PC-9 (cell line): ENCODE data around the gene LDHD. TPM values are rescaled to one million over a fixed set of nuclear protein-coding genes. Genes with fewer than 3 reads are reported as not detected.

Source experiments
- BruUV-seq: library from RNA; stranded (reverse); fragments of 400-500 nt; replicated peaks from 2 replicates; lab custom pipeline; 2021; lab: Mats Ljungman, UMichigan
- CTCF ChIA-PET: fragments of 300-600 bp; sonication (Branson Sonifier 250); formaldehyde crosslinking; loops from one replicate; lab custom pipeline; 2022; ENCODE audit warnings: antibody characterized with exemption; lab: Charles Lee
- POLR2A ChIA-PET: fragments of 300-600 bp; sonication (Branson Sonifier 250); formaldehyde crosslinking; loops from one replicate; lab custom pipeline; 2022; ENCODE audit warnings: antibody characterized with exemption; ENCODE audit not compliant: unreplicated experiment; lab: Charles Lee
- DNase-seq, 2 experiments: peaks; one replicate each; pipeline versions ENCODE4 v3.0.0 to v3.0.0-alpha.2; 2015 to 2022; ENCODE audit warnings: mixed read lengths in 1 of 2
- H2AFZ ChIP-seq: fragments of 200-600 bp; sonication (generic); 2 replicates; pipeline ENCODE4 v1.8.1; 2017; ENCODE audit warnings: antibody characterized with exemption
- H3F3A ChIP-seq: fragments of 200-600 bp; sonication (generic); 2 replicates; pipeline ENCODE4 v1.8.1; 2017; ENCODE audit warnings: antibody characterized with exemption, mild to moderate bottlenecking, low read depth; ENCODE audit not compliant: insufficient read depth
- H3K27ac ChIP-seq: fragments of 200-600 bp; sonication (generic); 2 replicates; pipeline ENCODE4 v1.6.1; 2016; ENCODE audit warnings: mixed run types
- H3K27me3 ChIP-seq: fragments of 200-600 bp; sonication (generic); 2 replicates; pipeline ENCODE4 v1.6.1; 2016; ENCODE audit warnings: low read depth, mixed run types; ENCODE audit not compliant: insufficient read depth
- H3K36me3 ChIP-seq: fragments of 200-600 bp; sonication (generic); 2 replicates; pipeline ENCODE4 v1.6.1; 2016; ENCODE audit warnings: low read depth, mixed run types
- H3K4me1 ChIP-seq: fragments of 200-600 bp; sonication (generic); replicated peaks from 2 replicates; pipeline ENCODE4 v1.6.1; 2016; ENCODE audit warnings: mixed run types; ENCODE audit not compliant: insufficient read depth
- H3K4me2 ChIP-seq: fragments of 200-600 bp; sonication (generic); 2 replicates; pipeline ENCODE4 v1.6.1; 2017; ENCODE audit warnings: mixed run types
- H3K4me3 ChIP-seq: fragments of 200-600 bp; sonication (generic); 2 replicates; pipeline ENCODE4 v1.6.1; 2016; ENCODE audit warnings: mixed run types
- H3K79me2 ChIP-seq: fragments of 200-600 bp; sonication (generic); 2 replicates; pipeline ENCODE4 v1.6.1; 2017; ENCODE audit warnings: low read depth, mixed run types
- H3K9me2 ChIP-seq: fragments of 200-600 bp; sonication (generic); 2 replicates; pipeline ENCODE4 v1.8.1; 2017; ENCODE audit warnings: mild to moderate bottlenecking; ENCODE audit not compliant: insufficient read depth
- H3K9me3 ChIP-seq: fragments of 200-600 bp; sonication (generic); 2 replicates; pipeline ENCODE4 v1.8.1; 2016; ENCODE audit warnings: low read depth; ENCODE audit not compliant: insufficient read depth
- H4K20me1 ChIP-seq: fragments of 200-600 bp; sonication (generic); 2 replicates; pipeline ENCODE4 v1.8.1; 2017; ENCODE audit not compliant: insufficient read depth
- CTCF ChIP-seq: fragments of 200-600 bp; sonication (generic); conservative IDR thresholded peaks from 2 replicates; pipeline ENCODE4 v1.6.1; 2017; ENCODE audit warnings: mixed run types, antibody characterized with exemption, mild to moderate bottlenecking, moderate library complexity
- EZH2 ChIP-seq: fragments of 200-600 bp; sonication (generic); IDR thresholded peaks from 2 replicates; pipeline ENCODE4 v1.8.0; 2017; ENCODE audit warnings: antibody characterized with exemption, low read depth
- intact Hi-C: fragments of 100-400 bp; cut with micrococcal nuclease; formaldehyde crosslinking; loops from one replicate; pipeline ENCODE4 v1.10.0; 2022; ENCODE audit not compliant: unreplicated experiment
- total RNA-seq: library from RNA; stranded (reverse); gene quantifications from 2 replicates; pipeline ENCODE4 v1.2.3, GENCODE V29; 2021

The LDHD gene
- total RNA-seq, 1 experiment from 2014 or later, result 1.3 TPM

GRCh38 chr16:75065521-75066149, 50.9 kb downstream of the LDHD start:
- no peaks in the 10 kb centered on the region for H4K20me1 ChIP-seq
- no peaks in the 10 kb centered on the region; the same call in 1 of the 2 replicates for H3K9me2 ChIP-seq
- ChIA-PET CTCF (interaction anchor here (1.7 kb wide), 1 partner anchor 31 kb away, joined by 6 read pairs; no protein-coding TSS in a partner anchor), POLR2A (interaction anchor here (0.6 to 1.0 kb wide), 5 partner anchors 20 to 81 kb away, joined by 3 to 27 read pairs (median 6); partner anchors contain the start of gene WDR59)
- no peak overlapping the region for H2AFZ ChIP-seq
- no peaks in the 10 kb centered on the region for H3K36me3 ChIP-seq
- peaks cover 80% of the 10 kb centered on the region for H3K4me1 ChIP-seq
- TF ChIP-seq EZH2 (no peak), CTCF (no peak)
- DNase-seq, result peak; percentile 37 to 94
- peak overlapping the region; percentile 86 for H3K27ac ChIP-seq
- peak overlapping the region; percentile 94 for H3K4me2 ChIP-seq
- intact Hi-C loops, result loop anchor here (1.0 to 2.0 kb wide), 3 partner anchors 21 to 44 kb away; no protein-coding TSS in a partner anchor
- peaks cover 95% of the 10 kb centered on the region for H3K79me2 ChIP-seq
- H3K9me3 ChIP-seq, result no peaks in the 10 kb centered on the region
- peaks cover 53% of the 10 kb centered on the region for H3F3A ChIP-seq
- no TSS peak for BruUV-seq
- H3K27me3 ChIP-seq, result no peaks in the 10 kb centered on the region
- peak overlapping the region; percentile 52 for H3K4me3 ChIP-seq

GRCh38 chr16:75065149-75065505, 51.5 kb downstream of the LDHD start:
- H3K9me3 ChIP-seq, result no peaks in the 10 kb centered on the region
- H3F3A ChIP-seq, result peaks cover 53% of the 10 kb centered on the region
- H4K20me1 ChIP-seq, result no peaks in the 10 kb centered on the region
- H3K79me2 ChIP-seq, result peaks cover 95% of the 10 kb centered on the region
- BruUV-seq, result no TSS peak
- DNase-seq, result no peak
- H3K27ac ChIP-seq, result peak overlapping the region; percentile 86
- no peak overlapping the region for H2AFZ ChIP-seq
- peaks cover 75% of the 10 kb centered on the region for H3K4me1 ChIP-seq
- H3K36me3 ChIP-seq, result no peaks in the 10 kb centered on the region
- H3K9me2 ChIP-seq, result no peaks in the 10 kb centered on the region; the same call in 1 of the 2 replicates
- no peaks in the 10 kb centered on the region for H3K27me3 ChIP-seq
- peak overlapping the region; percentile 52 for H3K4me3 ChIP-seq
- TF ChIP-seq CTCF, result no peak
- no peak for TF ChIP-seq EZH2
- peak overlapping the region; percentile 94 for H3K4me2 ChIP-seq
- intact Hi-C loops, result loop anchor here (1.0 to 2.0 kb wide), 3 partner anchors 20 to 44 kb away; no protein-coding TSS in a partner anchor
- ChIA-PET CTCF (interaction anchor here (0.5 to 1.7 kb wide), 6 partner anchors 31 to 80 kb away, joined by 4 to 12 read pairs (median 7); partner anchors contain the start of genes WDR59 and ZNRF1), POLR2A (interaction anchor here (0.5 to 1.0 kb wide), 9 partner anchors 18 to 80 kb away, joined by 3 to 27 read pairs (median 6); partner anchors contain the start of gene WDR59)

GRCh38 chr16:75064403-75065148, 52.0 kb downstream of the LDHD start:
- intact Hi-C loops, result loop anchor here (1.0 to 2.0 kb wide), 3 partner anchors 20 to 45 kb away; no protein-coding TSS in a partner anchor
- CTCF ChIA-PET, result interaction anchor here (0.5 to 1.7 kb wide), 6 partner anchors 31 to 80 kb away, joined by 4 to 12 read pairs (median 7); partner anchors contain the start of genes WDR59 and ZNRF1
- peaks cover 53% of the 10 kb centered on the region for H3F3A ChIP-seq
- peak overlapping the region; percentile 86 for H3K27ac ChIP-seq
- H3K79me2 ChIP-seq, result peaks cover 95% of the 10 kb centered on the region
- no peaks in the 10 kb centered on the region for H3K27me3 ChIP-seq
- DNase-seq, result peak; percentile 63 to 91
- no peaks in the 10 kb centered on the region for H4K20me1 ChIP-seq
- peaks cover 72% of the 10 kb centered on the region for H3K4me1 ChIP-seq
- H3K9me2 ChIP-seq, result no peaks in the 10 kb centered on the region; the same call in 1 of the 2 replicates
- peak overlapping the region; percentile 94 for H3K4me2 ChIP-seq
- POLR2A ChIA-PET, result interaction anchor here (0.5 to 1.0 kb wide), 9 partner anchors 10 to 79 kb away, joined by 3 to 27 read pairs (median 6); partner anchors contain the start of gene WDR59
- TSS peak; percentile 59 for BruUV-seq
- H2AFZ ChIP-seq, result no peak overlapping the region
- no peaks in the 10 kb centered on the region for H3K36me3 ChIP-seq
- H3K4me3 ChIP-seq, result peak overlapping the region; percentile 52
- H3K9me3 ChIP-seq, result no peaks in the 10 kb centered on the region
- TF ChIP-seq CTCF, result no peak
- no peak for TF ChIP-seq EZH2
